HepG2 (cell line): ENCODE results near the gene SETD1B. TPM values are rescaled to one million over a fixed set of nuclear protein-coding genes. Genes with fewer than 3 reads are reported as not detected.

ENCODE experiments used
- CEBPB ChIP-seq: IDR thresholded peaks from 2 replicates; pipeline ENCODE4 v1.6.1; 2011; ENCODE audit warnings: low read depth, low read length, improper control_type of control experiment, borderline replicate concordance
- E2F2 ChIP-seq: sonication (generic); formaldehyde crosslinking; IDR thresholded peaks from 2 replicates; pipeline ENCODE4 v1.4.0; 2020; ENCODE audit warnings: missing genetic modification reagents, borderline replicate concordance
- EEA1 ChIP-seq: sonication (generic); formaldehyde crosslinking; IDR thresholded peaks from 2 replicates; pipeline ENCODE4 v1.5.1; 2020; ENCODE audit warnings: mild to moderate bottlenecking, missing genetic modification reagents, borderline replicate concordance
- ELK4 ChIP-seq: sonication (generic); formaldehyde crosslinking; IDR thresholded peaks from 2 replicates; pipeline ENCODE4 v1.9.0; 2021; ENCODE audit warnings: missing genetic modification reagents, borderline replicate concordance
- HNF1A ChIP-seq, 2 experiments: sonication (generic) in 1 of 2; formaldehyde crosslinking in 1 of 2; IDR thresholded peaks; 2 replicates each; pipeline versions ENCODE4 v1.4.0 to v1.6.1; 2016 to 2020; ENCODE audit warnings: borderline replicate concordance in 1 of 2, low read depth in 1 of 2, mild to moderate bottlenecking in 1 of 2, missing genetic modification reagents in 1 of 2
- HNRNPUL1 ChIP-seq: fragments of 200-400 bp; formaldehyde crosslinking; IDR thresholded peaks from 2 replicates; pipeline ENCODE4 v1.6.1; 2017; ENCODE audit warnings: low read depth, mild to moderate bottlenecking, low read length, moderate library complexity
- JUNB ChIP-seq: sonication (generic); formaldehyde crosslinking; IDR thresholded peaks from 2 replicates; pipeline ENCODE4 v1.8.0; 2022; ENCODE audit warnings: missing genetic modification reagents, mild to moderate bottlenecking, borderline replicate concordance
- MAFF ChIP-seq: IDR thresholded peaks from 2 replicates; pipeline ENCODE4 v1.6.1; 2011; ENCODE audit warnings: low read depth, low read length, improper control_type of control experiment
- PATZ1 ChIP-seq: sonication (generic); formaldehyde crosslinking; IDR thresholded peaks from 2 replicates; pipeline ENCODE4 v1.4.0; 2020; ENCODE audit warnings: missing genetic modification reagents
- PITX1 ChIP-seq: sonication (generic); formaldehyde crosslinking; IDR thresholded peaks from 2 replicates; pipeline ENCODE4 v1.5.1; 2020; ENCODE audit warnings: mild to moderate bottlenecking, missing genetic modification reagents
- RARA ChIP-seq: IDR thresholded peaks from 2 replicates; pipeline ENCODE4 v1.6.1; 2016; ENCODE audit warnings: missing genetic modification reagents, missing compliant biosample characterization
- STAT5B ChIP-seq: sonication (generic); formaldehyde crosslinking; IDR thresholded peaks from 2 replicates; pipeline ENCODE4 v1.4.0; 2020; ENCODE audit warnings: missing genetic modification reagents
- ZNF136 ChIP-seq: sonication (generic); formaldehyde crosslinking; IDR thresholded peaks from 2 replicates; pipeline ENCODE4 v1.8.1; 2022; ENCODE audit warnings: low read depth, mild to moderate bottlenecking, moderate library complexity, missing genetic modification reagents
- ZNF251 ChIP-seq: sonication (generic); formaldehyde crosslinking; IDR thresholded peaks from 2 replicates; pipeline ENCODE4 v1.9.0; 2021; ENCODE audit warnings: mild to moderate bottlenecking, missing genetic modification reagents
- ZNF660 ChIP-seq: sonication (generic); formaldehyde crosslinking; IDR thresholded peaks from 2 replicates; pipeline ENCODE4 v1.5.1; 2020; ENCODE audit warnings: mild to moderate bottlenecking, low read depth, missing genetic modification reagents, borderline replicate concordance
- ZNF770 ChIP-seq: sonication (generic); formaldehyde crosslinking; IDR thresholded peaks from 2 replicates; pipeline ENCODE4 v1.5.0; 2020; ENCODE audit warnings: mild to moderate bottlenecking, missing genetic modification reagents
- polyA plus RNA-seq, 8 experiments: library from polyadenylated mRNA; depleted of rRNA in 3 of 8; stranded (reverse) in 7 of 8; unstranded in 1 of 8; fragments of >200 nt; fragmentation: Illumina TruSeq in 4 of 8; extraction: Trizol in 4 of 8; gene quantifications; 2 replicates each; pipeline versions ENCODE4 v1.2.1 to v1.2.3, GENCODE V29; 2011 to 2016; ENCODE audit warnings: low read depth in 4 of 8, missing spikeins in 1 of 8, mixed read lengths in 1 of 8; ENCODE audit not compliant: insufficient read depth in 1 of 8
- total RNA-seq, 5 experiments: library from RNA; depleted of rRNA; stranded (reverse); fragments of >200 nt; fragmentation: Illumina TruSeq; extraction: Trizol; gene quantifications; 2 replicates each; pipeline ENCODE4 v1.2.3, GENCODE V29; 2016; ENCODE audit warnings: low read depth in 1 of 5

SETD1B gene
- total and polyA plus RNA-seq, 2 of the 13 experiments (the other 11 are each of a cell fraction or from before 2014, with no cell fraction given): 1.1 to 1.4 TPM

- peak; percentile 57; the same call in 1 of the 2 replicates for TF ChIP-seq PATZ1 (CRISPR knock-in tag)
- no peak for TF ChIP-seq PITX1 (CRISPR knock-in tag)
- TF ChIP-seq MAFF: no peak
- no peak for TF ChIP-seq STAT5B (CRISPR knock-in tag)
- peak; percentile 49; the same call in 1 of the 2 replicates for TF ChIP-seq ZNF770 (CRISPR knock-in tag)
- no peak for TF ChIP-seq CEBPB
- TF ChIP-seq ELK4 (CRISPR knock-in tag): no peak
- no peak for TF ChIP-seq E2F2 (CRISPR knock-in tag)
- no peak for TF ChIP-seq JUNB
- TF ChIP-seq ZNF660 (CRISPR knock-in tag): no peak
- TF ChIP-seq ZNF136: no peak
- no peak for TF ChIP-seq ZNF251 (CRISPR knock-in tag)
- peak; percentile 55 for TF ChIP-seq RARA (CRISPR knock-in tag)
- TF ChIP-seq HNRNPUL1: no peak
- no peak for TF ChIP-seq HNF1A (IDR thresholded peaks at IDR 0.05; ENCODE audit: low read depth)
- no peak for TF ChIP-seq HNF1A (CRISPR knock-in tag; IDR thresholded peaks at IDR 0.05; ENCODE audit: borderline replicate concordance)
- no peak for TF ChIP-seq EEA1 (CRISPR knock-in tag)
These were observed 16.5 kb upstream of the SETD1B start (continued) for GRCh38 chr12:121787063-121788025.
